Right renal cortex interstitium (tissue), 3 donors: ENCODE results near the gene DUSP8. TPM values are rescaled to one million over a fixed set of nuclear protein-coding genes. Genes with fewer than 3 reads are reported as not detected.

Experiments used
- DNase-seq, 3 donors: peaks; one replicate each; pipeline ENCODE4 v3.0.0-alpha.2; 2013; ENCODE audit warnings: low read depth in 3 of 3, low spot score in 2 of 3
- polyA plus RNA-seq, 3 donors: library from polyadenylated mRNA; unstranded; fragments of 120-200 nt; gene quantifications; one replicate each; pipeline ENCODE4 v1.2.1, GENCODE V29; 2013; ENCODE audit not compliant: insufficient read length in 3 of 3

Gene DUSP8
- polyA plus RNA-seq, 3 donors = 2.2 to 3.0 (median 2.5) TPM

- DNase-seq = no peak
Measured at GRCh38 chr11:1556278-1556902, 15.7 kb downstream of the DUSP8 start.

DNA sequence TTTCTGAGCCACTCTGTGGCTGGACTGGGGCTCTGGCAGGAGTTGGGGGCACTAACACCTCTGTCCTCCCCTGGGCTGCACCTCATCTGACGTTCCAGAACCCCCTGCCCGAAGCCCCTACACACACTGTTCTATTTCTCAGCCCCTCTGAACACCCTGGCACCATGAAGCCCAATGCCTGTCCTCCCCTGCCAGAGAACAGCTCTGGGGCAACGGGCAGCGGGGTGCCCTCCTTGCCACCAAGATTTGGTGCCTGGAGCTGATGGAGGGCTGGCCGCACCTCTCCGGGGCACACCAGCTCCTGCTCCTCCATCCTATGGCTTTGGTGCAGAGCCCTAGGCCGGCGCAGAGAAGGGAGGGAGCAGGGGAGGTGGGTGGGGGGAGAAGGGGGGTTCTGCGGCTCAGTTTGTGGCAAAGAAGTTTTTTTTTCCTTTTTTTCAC lies 16.3 kb downstream of the DUSP8 start:
- no peak for DNase-seq

DNA sequence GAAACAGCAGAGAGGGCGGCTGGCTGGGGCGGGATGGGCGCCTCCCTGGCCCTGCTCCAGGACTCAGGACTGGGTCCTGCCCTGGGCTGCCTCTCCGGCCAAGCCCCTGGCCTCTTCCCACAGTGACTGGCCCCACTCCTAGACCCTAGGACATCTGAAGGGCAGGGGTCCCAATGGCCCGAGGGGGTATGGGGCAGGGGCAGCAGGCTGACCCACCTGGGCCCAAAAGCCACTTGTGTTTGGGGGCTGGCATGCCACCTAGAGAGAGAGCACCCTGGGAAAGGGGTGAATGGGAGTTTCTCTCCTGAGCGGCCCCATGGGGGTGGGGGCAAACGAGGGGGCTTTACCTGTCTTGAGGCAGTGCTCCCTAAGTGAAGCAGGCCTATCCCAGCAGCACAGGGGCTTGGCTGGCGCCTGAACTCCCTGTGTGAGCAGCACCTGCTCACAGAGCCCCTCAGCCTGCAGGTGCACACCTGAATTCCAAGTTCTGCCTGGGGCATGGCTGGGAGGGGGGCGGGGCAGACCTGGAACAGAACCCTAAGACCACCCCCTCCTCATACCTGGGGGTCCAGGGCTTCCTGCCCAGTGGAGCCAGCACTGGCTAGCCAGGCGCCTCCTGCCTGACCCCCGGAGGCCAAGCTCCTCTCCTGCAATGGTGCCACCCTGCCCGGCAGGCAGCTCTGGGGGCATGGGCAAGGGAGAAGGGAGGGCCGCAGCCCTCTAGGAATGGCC lies 16.9 kb downstream of the DUSP8 start:
- no peak for DNase-seq

DNA sequence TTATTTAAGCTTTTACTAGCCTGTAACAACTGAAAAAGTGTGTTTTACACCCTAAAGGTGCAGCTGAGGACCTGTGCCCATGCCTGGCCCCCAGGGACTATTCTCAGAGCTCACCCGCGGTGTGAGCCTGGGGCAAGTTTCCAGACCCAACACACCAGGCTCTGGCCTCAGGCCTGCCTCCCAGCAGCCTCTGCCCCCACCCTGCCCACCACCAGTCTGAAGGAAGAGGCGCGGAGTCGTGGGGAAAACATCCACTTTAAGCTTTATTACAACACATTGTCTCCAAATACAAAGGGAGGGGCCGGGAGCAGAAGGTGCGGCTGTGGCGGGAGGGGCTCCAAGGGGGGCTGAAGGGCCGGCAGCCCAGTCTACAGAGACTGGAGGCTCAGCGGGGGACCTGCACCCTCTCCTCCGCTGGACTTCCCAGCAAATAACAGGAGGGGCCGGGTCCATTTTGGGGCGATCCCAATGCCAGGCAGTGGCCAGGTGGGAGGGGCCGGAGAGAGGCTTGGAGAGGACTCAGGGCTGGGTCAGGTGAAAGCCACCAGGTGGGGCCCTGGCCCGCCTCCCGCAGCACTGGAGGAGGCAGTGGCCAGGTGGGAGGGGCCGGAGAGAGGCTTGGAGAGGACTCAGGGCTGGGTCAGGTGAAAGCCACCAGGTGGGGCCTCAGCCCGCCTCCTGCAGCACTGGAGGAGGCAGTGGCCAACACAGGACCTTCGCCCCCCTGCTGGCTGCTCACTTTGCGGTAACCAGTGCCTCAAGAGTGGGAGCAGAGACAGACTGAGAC lies 18.1 kb downstream of the DUSP8 start:
- DNase-seq = no peak

DNA sequence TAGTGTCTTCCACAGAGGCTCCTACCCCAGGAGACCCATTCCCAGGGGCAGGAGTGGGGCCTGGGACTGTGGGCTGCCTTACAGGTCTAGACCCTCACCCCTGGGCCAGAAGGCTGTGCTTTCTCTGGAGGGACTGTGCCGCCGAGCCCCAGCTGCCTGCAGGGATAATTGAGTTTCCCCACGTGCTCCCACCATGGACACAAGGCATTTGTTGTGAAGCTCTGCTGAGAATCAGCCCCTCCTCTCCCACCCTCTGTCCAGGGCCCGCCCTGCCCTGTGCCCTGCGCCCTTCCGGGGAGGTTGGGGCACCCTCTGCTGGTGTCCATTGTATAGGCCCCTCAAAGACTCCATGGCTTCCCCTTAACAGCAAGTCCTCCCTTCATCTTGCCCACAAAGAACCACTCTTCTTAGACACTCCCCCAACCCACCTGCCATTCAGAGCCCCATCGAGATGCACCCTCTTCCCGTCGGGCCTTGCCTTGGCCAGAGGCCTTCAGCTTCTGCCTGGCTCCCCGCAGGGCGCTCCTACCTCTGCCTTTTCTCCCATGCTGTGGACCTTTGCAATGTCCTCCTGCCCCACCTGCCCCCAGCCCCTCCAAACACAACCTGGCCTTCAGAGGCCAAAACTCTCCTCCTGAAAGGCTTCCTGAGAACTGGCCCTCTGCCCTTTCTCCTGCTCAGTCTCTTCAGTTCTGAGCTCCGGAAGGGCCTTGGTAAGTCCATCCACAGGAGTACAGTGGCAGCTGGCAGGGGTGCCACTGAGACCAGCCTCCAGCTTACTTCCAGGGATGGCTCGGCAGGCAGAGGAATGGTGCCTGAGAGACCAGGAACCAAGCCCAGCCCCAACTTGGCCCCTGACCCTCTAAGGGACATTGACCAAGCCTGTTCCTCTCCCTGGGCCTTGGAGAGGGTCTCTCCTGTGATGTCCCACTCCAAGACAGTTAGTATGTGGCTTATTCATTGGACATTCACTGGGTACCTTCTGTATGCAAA lies 22.4 kb downstream of the DUSP8 start:
- no peak for DNase-seq

DNA sequence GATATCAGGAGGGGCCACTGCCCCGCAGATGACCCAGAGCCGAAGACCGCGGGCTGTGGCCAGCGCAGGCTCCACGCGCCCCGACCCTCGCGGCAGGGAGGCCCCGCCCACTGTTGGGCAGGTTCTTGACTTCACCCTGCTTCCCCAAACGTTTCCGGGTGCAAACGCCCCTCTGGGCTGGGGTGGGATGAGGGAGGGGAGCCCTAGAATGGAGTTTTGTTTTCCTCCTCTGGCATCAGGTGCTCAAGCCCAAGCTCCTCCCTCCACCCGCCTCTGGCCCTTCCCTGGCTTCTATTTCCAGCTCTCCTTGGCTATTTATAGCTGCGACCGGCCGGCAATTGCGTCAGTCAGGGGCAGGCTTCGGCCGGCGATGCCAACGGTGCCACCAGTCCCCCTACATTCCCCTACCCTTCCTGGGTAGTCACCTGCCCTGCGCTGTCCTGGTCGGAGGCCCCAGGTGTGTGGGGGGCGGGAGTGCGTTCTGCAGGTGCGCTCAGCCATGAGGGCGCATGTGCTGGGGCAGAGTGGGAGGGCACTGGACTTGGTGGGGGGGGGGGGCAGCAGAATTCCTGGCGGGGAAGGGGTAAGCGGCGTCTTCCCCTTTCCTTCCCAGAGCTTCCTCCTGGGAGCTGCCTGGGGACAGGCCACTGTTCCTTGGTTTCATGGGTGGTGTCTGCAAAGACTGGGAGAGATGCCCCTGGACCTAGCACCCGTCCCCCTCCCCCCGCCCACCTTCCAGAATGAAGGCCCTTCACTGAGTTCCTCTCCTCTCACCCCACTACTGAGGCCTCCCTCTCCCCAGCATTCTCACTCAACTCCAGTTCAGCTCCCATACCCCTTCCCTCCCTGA lies 23.6 kb downstream of the DUSP8 start:
- no peak for DNase-seq

- DNase-seq = no peak
Measured at GRCh38 chr11:1547467-1548098, 24.5 kb downstream of the DUSP8 start.

- no peak for DNase-seq
Measured at GRCh38 chr11:1546536-1547466, 25.3 kb downstream of the DUSP8 start.

- no peak for DNase-seq
Measured at GRCh38 chr11:1546077-1546535, 26.0 kb downstream of the DUSP8 start.

DNA sequence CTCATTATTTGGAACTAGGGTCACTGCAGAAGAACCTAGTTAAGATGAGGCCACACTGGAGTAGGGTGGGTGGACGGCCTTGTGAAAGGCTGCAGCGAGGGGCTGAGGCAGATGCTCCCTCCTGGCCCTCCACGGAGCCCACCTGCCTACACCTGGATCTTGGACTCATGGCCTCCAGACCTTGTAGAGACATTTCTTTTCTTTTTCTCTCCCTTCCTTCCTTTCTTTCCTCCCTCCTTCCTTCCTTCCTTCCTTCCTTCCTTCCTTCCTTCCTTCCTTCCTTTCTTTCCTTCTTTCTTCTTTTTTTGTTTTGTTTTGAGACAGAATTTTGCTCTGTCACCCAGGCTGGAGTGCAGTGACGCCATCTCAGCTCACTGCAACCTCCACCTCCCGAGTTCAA lies 26.6 kb downstream of the DUSP8 start:
- DNase-seq = no peak

GRCh38 chr11:1544536-1544935 lies 27.5 kb downstream of the DUSP8 start:
- DNase-seq = no peak

- no peak for DNase-seq
Measured at GRCh38 chr11:1543606-1544263, 28.3 kb downstream of the DUSP8 start.

GRCh38 chr11:1542267-1542666 lies 29.8 kb downstream of the DUSP8 start:
- DNase-seq = no peak

- DNase-seq = no peak
Measured at GRCh38 chr11:1541474-1542204, 30.4 kb downstream of the DUSP8 start.

GRCh38 chr11:1540074-1540473 lies 32.0 kb downstream of the DUSP8 start:
- DNase-seq = no peak

GRCh38 chr11:1538153-1538552 lies 33.9 kb downstream of the DUSP8 start:
- DNase-seq = no peak
